Caco-2 (cell line): ENCODE results near the gene VAV2. TPM values are rescaled to one million over a fixed set of nuclear protein-coding genes. Genes with fewer than 3 reads are reported as not detected.

Source experiments
- BruUV-seq: library from RNA; stranded (reverse); fragments of 400-500 nt; replicated peaks from 2 replicates; lab custom pipeline; 2021; lab: Mats Ljungman, UMichigan
- CTCF ChIA-PET: fragments of 300-600 bp; sonication (Branson Sonifier 250); formaldehyde crosslinking; loops from one replicate; lab custom pipeline; 2022; ENCODE audit warnings: antibody characterized with exemption; lab: Charles Lee
- POLR2A ChIA-PET: fragments of 300-600 bp; sonication (Branson Sonifier 250); formaldehyde crosslinking; loops from one replicate; lab custom pipeline; 2022; ENCODE audit warnings: antibody characterized with exemption; lab: Charles Lee
- DNase-seq, 2 experiments: peaks; one replicate each; pipeline versions ENCODE4 v3.0.0 to v3.0.0-alpha.2; 2020 to 2022
- H3K27me3 ChIP-seq: replicated peaks from 2 replicates; pipeline ENCODE4 v1.6.0; 2011; ENCODE audit warnings: low read length; ENCODE audit not compliant: control insufficient read depth, insufficient read depth
- H3K36me3 ChIP-seq: 2 replicates; pipeline ENCODE4 v1.5.1; 2011; ENCODE audit warnings: low read length; ENCODE audit not compliant: control insufficient read depth, insufficient read depth
- H3K4me1 ChIP-seq: fragments of 250-450 bp; sonication (Bioruptor Pico); 2 replicates; pipeline ENCODE4 v1.5.1; 2020; ENCODE audit warnings: mild to moderate bottlenecking
- H3K4me3 ChIP-seq: 2 replicates; pipeline ENCODE4 v1.5.1; 2011; ENCODE audit warnings: low read depth, mild to moderate bottlenecking, control low read depth, low read length
- H3K9me3 ChIP-seq: fragments of 250-450 bp; sonication (Bioruptor Pico); 2 replicates; pipeline ENCODE4 v1.5.1; 2020; ENCODE audit warnings: mild to moderate bottlenecking, moderate library complexity
- H3K27ac Mint-ChIP-seq: one replicate; pipeline ENCODE4 v1.8.0; 2022; ENCODE audit warnings: mixed read lengths; ENCODE audit not compliant: unreplicated experiment
- H3K27me3 Mint-ChIP-seq: one replicate; pipeline ENCODE4 v1.8.0; 2022; ENCODE audit warnings: mixed read lengths; ENCODE audit not compliant: insufficient read depth, unreplicated experiment
- H3K36me3 Mint-ChIP-seq: one replicate; pipeline ENCODE4 v1.8.0; 2022; ENCODE audit warnings: mild to moderate bottlenecking, mixed read lengths; ENCODE audit not compliant: insufficient read depth, unreplicated experiment
- H3K4me1 Mint-ChIP-seq: one replicate; pipeline ENCODE4 v1.8.0; 2022; ENCODE audit warnings: low read depth, mixed read lengths; ENCODE audit not compliant: unreplicated experiment
- H3K4me3 Mint-ChIP-seq: one replicate; pipeline ENCODE4 v1.8.0; 2022; ENCODE audit warnings: mild to moderate bottlenecking, moderate library complexity, mixed read lengths; ENCODE audit not compliant: unreplicated experiment
- H3K9me3 Mint-ChIP-seq: one replicate; pipeline ENCODE4 v1.8.0; 2022; ENCODE audit warnings: mixed read lengths; ENCODE audit not compliant: unreplicated experiment
- intact Hi-C: fragments of 100-400 bp; cut with micrococcal nuclease; formaldehyde crosslinking; loops from one replicate; pipeline ENCODE4 v1.10.0; 2022; ENCODE audit not compliant: unreplicated experiment
- total RNA-seq: library from RNA; stranded (reverse); gene quantifications from 2 replicates; pipeline ENCODE4 v1.2.3, GENCODE V29; 2022
- TF ChIP-seq, protein P1 (sequence below), 2 experiments: fragments of 200-600 bp in 1 of 2; IDR thresholded peaks; 1 replicate in 1 of 2; 2 replicates in 1 of 2; pipeline versions ENCODE4 v1.5.1 to v1.8.0; 2011 to 2022; ENCODE audit warnings: antibody characterized with exemption in 1 of 2, control low read depth in 1 of 2, inconsistent platforms in 1 of 2, low read depth in 1 of 2, low read length in 1 of 2, mild to moderate bottlenecking in 1 of 2, moderate library complexity in 1 of 2; ENCODE audit not compliant: insufficient read depth in 1 of 2, severe bottlenecking in 1 of 2, unreplicated experiment in 1 of 2

Gene VAV2
- total RNA-seq, 1 experiment from 2014 or later = 55.3 TPM

DNA sequence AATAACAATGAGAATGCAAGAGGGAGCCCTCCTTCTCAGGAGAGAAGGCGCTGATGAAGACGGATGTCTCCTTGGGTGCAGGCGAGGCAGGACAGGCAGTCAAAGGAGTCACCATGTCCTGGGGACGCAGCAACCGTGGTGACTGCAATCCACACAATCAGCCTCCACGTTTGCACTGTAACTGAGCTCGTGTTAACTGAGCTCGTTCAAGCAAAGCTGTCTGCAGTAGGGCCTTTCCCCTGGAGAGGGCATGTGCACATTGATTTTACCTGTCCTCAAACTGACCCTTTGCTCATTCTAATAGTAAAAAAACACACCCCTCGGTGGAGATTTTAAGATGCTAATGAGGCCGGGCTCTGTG is 256.7 kb downstream of the VAV2 start:
- Histone ChIP-seq H3K36me3 (no peaks in the 10 kb centered on the region), H3K9me3 (no peaks in the 10 kb centered on the region), H3K4me1 (peaks cover 4% of the 10 kb centered on the region; the same call in 1 of the 2 replicates), H3K27me3 (no peaks in the 10 kb centered on the region), H3K4me3 (no peak overlapping the region)
- peak in 1 of 2 experiments; percentile 39 for DNase-seq
- TF ChIP-seq, protein P1, sequence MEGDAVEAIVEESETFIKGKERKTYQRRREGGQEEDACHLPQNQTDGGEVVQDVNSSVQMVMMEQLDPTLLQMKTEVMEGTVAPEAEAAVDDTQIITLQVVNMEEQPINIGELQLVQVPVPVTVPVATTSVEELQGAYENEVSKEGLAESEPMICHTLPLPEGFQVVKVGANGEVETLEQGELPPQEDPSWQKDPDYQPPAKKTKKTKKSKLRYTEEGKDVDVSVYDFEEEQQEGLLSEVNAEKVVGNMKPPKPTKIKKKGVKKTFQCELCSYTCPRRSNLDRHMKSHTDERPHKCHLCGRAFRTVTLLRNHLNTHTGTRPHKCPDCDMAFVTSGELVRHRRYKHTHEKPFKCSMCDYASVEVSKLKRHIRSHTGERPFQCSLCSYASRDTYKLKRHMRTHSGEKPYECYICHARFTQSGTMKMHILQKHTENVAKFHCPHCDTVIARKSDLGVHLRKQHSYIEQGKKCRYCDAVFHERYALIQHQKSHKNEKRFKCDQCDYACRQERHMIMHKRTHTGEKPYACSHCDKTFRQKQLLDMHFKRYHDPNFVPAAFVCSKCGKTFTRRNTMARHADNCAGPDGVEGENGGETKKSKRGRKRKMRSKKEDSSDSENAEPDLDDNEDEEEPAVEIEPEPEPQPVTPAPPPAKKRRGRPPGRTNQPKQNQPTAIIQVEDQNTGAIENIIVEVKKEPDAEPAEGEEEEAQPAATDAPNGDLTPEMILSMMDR (IDR thresholded peaks at IDR 0.05; ENCODE audit: insufficient read depth in 1 of 2, low read depth in 1 of 2, low read length in 1 of 2, severe bottlenecking in 1 of 2, unreplicated experiment in 1 of 2) = no peak
- Mint-ChIP-seq H3K27ac (no peak overlapping the region), H3K4me1 (no peaks in the 10 kb centered on the region), H3K36me3 (no peaks in the 10 kb centered on the region), H3K27me3 (peaks cover 4% of the 10 kb centered on the region), H3K9me3 (no peaks in the 10 kb centered on the region), H3K4me3 (no peak overlapping the region)
- no TSS peak for BruUV-seq
- ChIA-PET POLR2A (no interaction called here), CTCF (interaction anchor here (1.0 kb wide), 1 partner anchor 8 kb away, joined by 3 read pairs; no protein-coding TSS in a partner anchor)
- intact Hi-C loops = no loop called here

DNA sequence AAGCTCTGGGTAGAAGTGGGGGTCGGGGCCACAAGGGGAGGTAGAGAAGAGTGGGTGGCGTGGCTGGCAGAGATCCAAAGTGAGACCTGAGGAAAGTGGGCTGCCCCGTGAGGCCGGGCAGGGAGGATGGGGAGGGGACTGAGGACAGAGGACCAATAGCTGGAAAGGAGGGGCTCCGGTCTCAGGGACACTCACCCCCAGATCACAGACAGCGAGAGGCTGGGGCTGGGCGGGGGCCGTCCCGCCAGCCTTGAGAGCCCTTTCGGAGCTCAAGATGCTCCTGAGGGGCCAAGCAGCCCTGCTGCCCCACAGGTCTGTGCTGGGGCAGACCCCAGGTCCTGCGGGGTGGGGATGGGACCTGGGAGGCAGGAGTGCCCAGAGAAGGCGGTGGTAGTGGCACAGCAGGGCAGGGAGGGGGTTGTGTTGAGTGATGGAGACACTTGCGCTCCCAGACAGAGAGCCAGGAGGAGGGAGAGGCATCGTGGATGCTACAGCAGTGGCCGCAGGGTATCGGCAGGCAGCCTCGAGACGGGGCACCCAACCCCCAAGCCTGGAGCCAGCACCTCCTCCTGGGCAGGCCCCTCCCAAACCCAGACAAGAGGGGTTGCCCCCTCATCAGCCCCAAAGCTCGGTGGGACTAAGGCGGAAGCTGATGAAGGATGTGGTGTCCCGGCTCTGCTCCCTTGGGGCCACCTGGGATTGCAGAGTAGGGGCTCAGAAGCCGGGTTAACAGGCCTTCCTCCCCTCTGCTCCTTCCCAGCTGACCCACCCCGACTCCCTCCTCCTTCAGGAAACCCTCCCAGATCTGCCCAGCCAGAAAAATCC is 257.3 kb downstream of the VAV2 start:
- Histone ChIP-seq H3K9me3 (no peaks in the 10 kb centered on the region), H3K27me3 (no peaks in the 10 kb centered on the region), H3K4me3 (no peak overlapping the region), H3K36me3 (no peaks in the 10 kb centered on the region), H3K4me1 (peaks cover 4% of the 10 kb centered on the region; the same call in 1 of the 2 replicates)
- Mint-ChIP-seq H3K9me3 (no peaks in the 10 kb centered on the region), H3K27ac (no peak overlapping the region), H3K27me3 (peaks cover 4% of the 10 kb centered on the region), H3K4me3 (no peak overlapping the region), H3K36me3 (no peaks in the 10 kb centered on the region), H3K4me1 (no peaks in the 10 kb centered on the region)
- DNase-seq = peak in 1 of 2 experiments; percentile 28
- intact Hi-C loops = no loop called here
- CTCF ChIA-PET = interaction anchor here (1.0 kb wide), 1 partner anchor 8 kb away, joined by 3 read pairs; no protein-coding TSS in a partner anchor
- POLR2A ChIA-PET = no interaction called here
- TF ChIP-seq, protein P1 (IDR thresholded peaks at IDR 0.05; ENCODE audit: insufficient read depth in 1 of 2, low read depth in 1 of 2, low read length in 1 of 2, severe bottlenecking in 1 of 2, unreplicated experiment in 1 of 2) = no peak
- no TSS peak for BruUV-seq

DNA sequence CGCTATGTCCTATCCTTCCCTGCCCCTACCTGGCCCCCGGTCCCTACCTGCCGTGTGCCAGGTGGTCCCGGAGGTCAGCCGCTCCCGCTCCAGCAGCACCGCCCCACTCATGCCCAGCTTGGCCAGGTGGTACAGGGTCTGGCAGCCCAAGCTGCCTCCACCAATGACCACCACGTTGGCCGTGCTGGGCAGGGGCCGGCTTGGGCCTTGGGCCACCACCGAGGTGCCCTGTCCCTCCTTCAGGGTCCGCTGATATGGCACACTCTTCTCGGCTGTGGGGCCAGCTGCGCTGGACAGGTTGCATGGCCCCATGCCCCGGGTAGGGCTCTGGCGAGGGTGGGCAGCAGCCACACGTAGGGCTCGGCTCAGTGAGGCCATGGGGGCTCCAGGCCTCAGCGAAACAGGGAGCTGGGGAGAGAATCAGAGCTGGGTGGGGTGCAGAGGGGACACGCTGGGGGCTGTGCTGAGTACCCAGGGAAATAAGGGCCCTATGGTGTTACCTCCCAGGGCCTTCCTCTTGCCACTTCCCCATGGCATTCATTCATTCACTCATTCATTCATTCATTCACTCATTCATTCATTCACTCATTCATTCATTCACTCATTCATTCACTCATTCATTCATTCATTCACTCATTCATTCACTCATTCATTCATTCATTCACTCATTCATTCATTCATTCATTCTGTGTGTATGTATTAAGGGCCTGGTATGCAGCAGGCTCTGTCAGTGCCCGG is 258.2 kb downstream of the VAV2 start:
- TF ChIP-seq, protein P1 (IDR thresholded peaks at IDR 0.05; ENCODE audit: insufficient read depth in 1 of 2, low read depth in 1 of 2, low read length in 1 of 2, severe bottlenecking in 1 of 2, unreplicated experiment in 1 of 2) = no peak
- Mint-ChIP-seq H3K27ac (no peak overlapping the region), H3K36me3 (no peaks in the 10 kb centered on the region), H3K27me3 (peaks cover 5% of the 10 kb centered on the region), H3K4me3 (no peak overlapping the region), H3K9me3 (no peaks in the 10 kb centered on the region), H3K4me1 (no peaks in the 10 kb centered on the region)
- POLR2A ChIA-PET = no interaction called here
- CTCF ChIA-PET = interaction anchor here (1.7 kb wide), 1 partner anchor 9 kb away, joined by 6 read pairs; no protein-coding TSS in a partner anchor
- BruUV-seq = no TSS peak
- no peaks in the 10 kb centered on the region for H3K9me3 ChIP-seq
- DNase-seq = peak in 1 of 2 experiments; percentile 28
- intact Hi-C loops = no loop called here
- H3K4me1 ChIP-seq = no peaks in the 10 kb centered on the region
- H3K27me3 ChIP-seq = no peaks in the 10 kb centered on the region
- no peaks in the 10 kb centered on the region for H3K36me3 ChIP-seq
- H3K4me3 ChIP-seq = no peak overlapping the region
